Medulla oblongata (tissue), 1 donor: ENCODE data around the gene SLC35B2.

ENCODE experiments used
- DNase-seq: peaks from one replicate; pipeline ENCODE4 v3.0.0-alpha.2; 2015; ENCODE audit errors: extremely low spot score

The SLC35B2 gene

DNA sequence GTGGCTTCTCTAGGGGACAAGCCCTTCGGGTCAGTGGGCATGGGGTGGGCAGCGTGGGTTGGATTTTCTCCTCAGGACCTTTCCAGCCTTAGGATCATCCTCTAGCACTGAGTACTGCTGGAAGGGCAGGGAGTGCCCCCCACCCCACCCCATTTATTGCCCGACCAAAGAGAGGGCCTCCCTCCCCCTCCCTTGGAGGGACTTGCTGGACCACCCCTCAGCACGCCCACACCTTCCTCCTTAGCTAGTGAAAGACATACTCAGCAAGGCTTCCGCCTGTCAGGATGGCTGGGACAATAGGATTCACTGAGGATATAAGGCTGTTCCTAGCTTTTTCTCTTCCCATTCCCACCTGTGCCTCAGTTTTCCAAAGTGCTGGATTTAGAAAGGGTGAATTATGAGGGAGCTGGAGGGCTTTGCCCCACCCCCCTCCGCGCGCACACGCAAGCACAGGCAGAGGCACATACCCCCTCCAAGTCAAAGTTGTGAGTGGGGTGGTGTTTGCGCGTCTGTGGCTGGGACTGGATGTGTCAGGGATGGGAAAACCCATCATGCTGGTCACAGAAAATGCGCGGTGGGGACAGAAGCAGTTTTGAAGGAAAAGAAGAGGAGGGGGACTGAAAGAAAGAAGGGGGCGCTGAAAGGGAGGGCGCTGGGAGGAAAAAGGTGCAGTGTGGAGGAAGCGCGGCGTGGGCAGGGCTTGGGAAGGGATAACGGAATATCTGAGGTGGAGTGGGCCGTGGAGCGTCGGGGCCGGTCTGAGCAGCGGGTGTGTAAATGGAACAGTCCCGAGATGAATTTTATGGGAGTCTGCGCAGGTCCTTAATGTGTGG lies 34.6 kb downstream of the SLC35B2 start:
- DNase-seq: no peak

DNA sequence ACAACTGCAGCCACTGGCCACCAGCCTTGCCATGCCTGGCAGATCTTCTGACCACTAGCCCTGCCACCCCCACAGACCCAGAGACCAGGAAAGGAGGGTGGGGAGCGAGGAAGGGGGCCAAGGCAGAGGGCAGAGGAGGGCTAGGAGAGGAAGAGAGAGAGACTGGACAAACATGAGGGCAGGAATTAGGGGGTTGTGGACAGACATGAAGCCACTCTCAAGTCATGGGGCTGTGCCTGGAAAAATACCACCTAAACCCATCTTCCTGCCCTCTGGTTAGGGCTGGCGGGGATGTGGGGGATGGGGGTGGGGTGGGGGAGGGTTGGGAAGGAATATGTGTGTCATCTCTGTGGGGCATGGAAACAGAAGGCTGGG lies 35.4 kb downstream of the SLC35B2 start:
- no peak for DNase-seq

DNA sequence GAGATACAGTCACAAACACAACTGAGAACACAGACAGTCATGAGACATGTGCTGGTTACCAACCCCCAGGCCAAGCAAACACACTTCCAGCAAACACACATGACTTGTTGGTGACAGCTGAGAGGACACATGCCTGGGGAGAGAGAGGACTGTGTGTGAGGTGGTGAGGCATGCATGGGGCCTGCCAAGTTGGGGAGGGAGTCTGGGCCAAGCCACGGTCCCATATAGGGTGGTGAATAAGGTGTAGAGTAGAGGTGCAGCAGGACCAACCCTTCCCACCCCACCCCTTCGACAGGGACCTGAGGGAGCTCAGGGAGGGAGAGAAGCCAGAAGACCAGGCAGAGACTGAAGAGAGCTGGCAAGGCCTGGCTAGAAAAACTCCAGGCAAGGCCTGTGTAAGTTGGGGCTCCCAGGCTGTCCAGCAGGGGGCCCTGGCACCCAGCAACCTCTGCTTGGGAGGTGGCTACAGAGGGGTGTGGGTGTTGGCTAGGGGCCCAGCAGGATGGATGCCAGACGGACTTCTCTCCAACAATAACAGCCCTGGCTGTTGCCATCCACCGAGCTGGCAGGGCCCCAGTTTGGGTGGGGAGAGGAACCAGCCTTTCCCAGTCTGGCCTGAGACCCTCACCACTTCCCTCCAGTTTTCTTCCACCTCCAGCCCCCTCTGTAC lies 35.9 kb downstream of the SLC35B2 start:
- peak; percentile 84 for DNase-seq

- no peak for DNase-seq
Measured at GRCh38 chr6:44220913-44221290, 36.4 kb downstream of the SLC35B2 start.

- DNase-seq: no peak
Measured at GRCh38 chr6:44219815-44220784, 37.2 kb downstream of the SLC35B2 start.

DNA sequence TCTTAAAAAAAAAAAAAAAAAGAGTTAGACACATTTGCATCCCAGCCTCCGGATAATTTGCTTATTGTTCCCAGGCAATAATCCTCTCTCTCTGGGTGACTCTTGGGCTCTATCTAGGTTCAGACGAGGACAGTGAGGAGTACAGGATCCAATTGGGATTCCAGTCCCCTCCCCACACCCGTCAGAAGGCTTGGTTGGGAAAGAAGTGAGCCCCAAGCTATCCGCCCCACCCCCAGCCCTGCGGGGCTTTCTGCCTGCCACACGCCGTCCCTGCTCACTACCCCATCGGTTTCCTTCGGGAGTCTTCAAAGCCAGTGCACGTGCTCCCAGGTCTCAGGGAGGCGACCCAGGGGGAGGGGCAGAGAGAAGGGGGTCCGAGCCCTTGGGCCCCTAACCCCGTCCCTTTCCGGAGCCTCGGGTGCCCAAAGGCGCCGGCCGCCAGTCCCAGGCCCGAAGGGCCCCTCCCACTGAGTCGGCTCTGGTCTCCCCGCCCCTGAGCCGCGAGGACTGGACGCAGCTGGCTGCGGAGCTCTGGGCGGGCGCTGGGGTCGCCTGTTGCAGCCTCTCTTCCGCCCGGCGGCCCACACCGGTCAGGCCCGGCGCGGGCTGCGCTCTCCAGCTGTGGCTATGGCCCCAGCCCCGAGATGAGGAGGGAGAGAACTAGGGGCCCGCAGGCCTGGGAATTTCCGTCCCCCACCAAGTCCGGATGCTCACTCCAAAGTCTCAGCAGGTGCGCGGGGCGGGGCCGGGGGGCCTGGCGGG lies 38.1 kb downstream of the SLC35B2 start:
- DNase-seq: peak; percentile 82

DNA sequence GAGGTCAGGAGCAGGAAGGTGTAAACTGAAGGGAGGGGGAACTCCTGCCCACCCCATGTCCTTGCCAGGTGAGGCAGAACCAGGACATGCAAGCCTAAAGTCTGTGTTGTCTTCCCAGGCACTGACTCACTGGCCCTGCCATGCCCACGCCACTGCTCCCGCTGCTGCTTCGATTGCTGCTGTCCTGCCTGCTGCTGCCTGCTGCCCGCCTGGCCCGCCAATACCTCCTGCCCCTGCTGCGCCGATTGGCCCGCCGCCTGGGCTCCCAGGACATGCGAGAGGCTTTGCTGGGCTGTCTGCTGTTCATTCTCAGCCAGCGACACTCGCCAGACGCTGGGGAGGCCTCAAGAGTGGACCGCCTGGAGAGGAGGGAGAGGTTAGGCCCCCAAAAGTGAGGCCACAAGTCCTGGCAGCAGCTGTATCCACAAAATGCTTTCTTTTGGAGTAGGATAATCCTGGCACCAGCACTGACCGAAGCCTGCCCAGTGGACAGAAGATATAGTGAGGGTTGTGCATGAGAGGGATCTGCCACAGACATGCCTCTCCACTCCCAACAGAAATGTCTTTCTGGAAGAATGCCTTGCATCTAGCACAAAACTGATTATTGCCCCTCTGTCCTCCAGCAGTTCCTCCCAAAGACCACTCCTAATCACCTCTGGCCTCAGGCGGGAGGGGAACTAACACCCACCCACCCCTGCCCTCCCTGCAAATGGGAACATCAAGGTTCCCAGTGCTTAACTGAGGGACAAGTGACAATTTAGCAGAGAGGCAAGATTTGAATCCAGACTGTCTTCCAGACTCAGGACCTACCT lies 39.8 kb downstream of the SLC35B2 start:
- DNase-seq: peak; percentile 63

- DNase-seq: no peak
Measured at GRCh38 chr6:44216677-44217331, 40.5 kb downstream of the SLC35B2 start, which contains the start of gene MYMX. TSS of gene MYMX (plus strand) at chr6:44216926. CDS start at chr6:44217472, 546 bp downstream.

DNA sequence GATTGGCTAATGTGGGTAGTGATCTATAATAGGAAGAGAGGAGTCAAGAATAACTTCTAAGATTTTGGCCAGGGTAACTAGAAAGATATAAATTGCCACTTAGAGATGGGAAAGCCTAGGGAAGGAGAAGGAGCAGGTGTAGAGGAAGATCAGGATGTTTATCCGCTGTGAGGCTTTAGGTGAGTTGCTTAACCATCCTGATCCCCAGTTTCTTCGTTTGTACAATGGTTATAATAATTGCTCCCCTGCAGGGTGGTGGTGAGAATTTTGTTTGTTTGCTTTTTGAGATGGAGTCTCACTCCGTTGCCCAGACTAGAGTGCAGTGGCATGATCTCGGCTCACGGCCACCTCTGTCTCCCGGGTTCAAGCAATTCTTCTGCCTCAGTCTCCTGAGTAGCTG lies 43.0 kb downstream of the SLC35B2 start:
- DNase-seq: no peak

DNA sequence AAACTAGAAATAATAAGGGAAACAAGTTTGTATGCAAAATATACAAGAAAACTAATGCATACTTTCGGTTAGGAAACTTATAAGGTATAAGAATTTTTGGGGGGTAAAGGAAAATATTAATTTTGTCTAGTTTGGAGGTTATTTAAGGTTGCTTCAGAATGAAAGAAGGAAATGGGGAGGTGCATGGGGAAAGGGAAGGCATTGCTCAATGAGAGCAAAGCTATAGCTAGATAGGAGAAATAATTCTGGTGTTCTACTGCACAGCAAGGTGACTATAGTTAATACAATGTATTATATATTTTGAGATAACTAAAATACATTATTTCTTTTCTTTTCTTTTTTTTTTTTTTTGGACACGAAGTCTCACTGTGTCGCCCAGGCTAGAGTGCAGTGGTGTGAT lies 46.0 kb downstream of the SLC35B2 start:
- no peak for DNase-seq

DNA sequence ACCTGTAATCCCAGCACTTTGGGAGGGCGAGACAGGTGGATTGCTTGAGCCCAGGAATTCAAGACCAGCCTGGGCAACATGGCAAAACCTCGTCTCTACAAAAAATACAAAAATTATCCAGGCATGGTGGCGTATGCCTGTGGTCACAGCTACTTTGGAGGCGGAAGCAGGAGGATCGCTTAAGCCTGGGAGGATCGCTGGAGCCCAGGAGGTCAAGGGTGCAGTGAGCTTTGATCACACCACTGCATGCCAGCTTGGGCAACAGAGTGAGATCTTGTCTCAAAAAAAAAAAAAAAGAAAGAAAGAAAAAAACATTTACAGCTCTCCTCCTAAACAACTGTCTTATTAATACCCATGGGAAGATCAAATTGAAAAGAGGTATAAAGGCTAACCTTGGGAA lies 49.4 kb downstream of the SLC35B2 start:
- DNase-seq: no peak
